Measurements from ENCODE around the gene RP2.

The RP2 gene

DNA sequence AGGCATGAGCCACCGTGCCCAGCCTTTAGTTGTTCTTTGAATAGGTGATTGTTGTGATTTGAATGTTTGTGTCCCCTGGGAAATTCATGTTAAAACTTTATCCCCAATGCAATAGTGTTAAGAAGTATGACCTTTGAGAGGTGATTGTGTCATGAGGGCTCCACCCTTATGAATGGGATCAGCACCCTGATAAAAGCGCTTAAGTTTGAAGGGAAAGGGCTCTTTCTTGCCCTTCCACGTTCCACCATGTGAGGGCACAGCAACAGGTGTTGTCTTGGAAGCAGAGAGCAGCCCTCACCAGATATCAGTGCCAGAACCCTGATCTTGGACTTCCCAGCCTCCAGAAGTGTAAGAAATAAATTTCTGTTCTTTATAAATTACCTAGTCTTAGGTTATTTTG, 33.7 kb upstream of the RP2 start:
- peak; percentile 26 for DNase-seq (ENCODE audit: low read depth)
- TF ChIP-seq, protein P1, sequence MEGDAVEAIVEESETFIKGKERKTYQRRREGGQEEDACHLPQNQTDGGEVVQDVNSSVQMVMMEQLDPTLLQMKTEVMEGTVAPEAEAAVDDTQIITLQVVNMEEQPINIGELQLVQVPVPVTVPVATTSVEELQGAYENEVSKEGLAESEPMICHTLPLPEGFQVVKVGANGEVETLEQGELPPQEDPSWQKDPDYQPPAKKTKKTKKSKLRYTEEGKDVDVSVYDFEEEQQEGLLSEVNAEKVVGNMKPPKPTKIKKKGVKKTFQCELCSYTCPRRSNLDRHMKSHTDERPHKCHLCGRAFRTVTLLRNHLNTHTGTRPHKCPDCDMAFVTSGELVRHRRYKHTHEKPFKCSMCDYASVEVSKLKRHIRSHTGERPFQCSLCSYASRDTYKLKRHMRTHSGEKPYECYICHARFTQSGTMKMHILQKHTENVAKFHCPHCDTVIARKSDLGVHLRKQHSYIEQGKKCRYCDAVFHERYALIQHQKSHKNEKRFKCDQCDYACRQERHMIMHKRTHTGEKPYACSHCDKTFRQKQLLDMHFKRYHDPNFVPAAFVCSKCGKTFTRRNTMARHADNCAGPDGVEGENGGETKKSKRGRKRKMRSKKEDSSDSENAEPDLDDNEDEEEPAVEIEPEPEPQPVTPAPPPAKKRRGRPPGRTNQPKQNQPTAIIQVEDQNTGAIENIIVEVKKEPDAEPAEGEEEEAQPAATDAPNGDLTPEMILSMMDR (IDR thresholded peaks at IDR 0.05; ENCODE audit: insufficient read depth, low read depth, low read length, missing control alignments), result peak; percentile 27

DNA sequence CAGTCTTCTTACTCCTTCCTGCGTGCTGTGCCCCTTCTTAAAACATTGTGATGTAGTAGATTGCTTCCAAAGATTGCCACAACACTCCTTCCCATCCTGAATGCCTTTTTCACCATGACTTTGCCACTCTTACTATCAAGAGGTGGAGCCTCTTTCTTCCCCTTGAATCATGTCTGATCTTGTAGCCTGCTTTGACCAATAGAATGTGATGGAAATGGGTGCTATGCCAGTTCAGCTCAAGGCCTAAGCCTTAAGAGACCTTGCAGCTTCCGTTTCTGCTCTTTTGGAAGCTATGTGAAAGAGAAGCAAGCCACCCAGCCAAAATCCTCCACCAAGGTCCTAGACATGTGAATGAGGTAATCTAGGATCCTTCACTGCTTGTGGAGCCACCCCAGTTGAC, 31.6 kb upstream of the RP2 start:
- TF ChIP-seq, protein P1 (IDR thresholded peaks at IDR 0.05; ENCODE audit: insufficient read depth, low read depth, low read length, missing control alignments), result no peak
- DNase-seq (ENCODE audit: low read depth), result peak; percentile 34
- H3K4me3 ChIP-seq (ENCODE audit: low read length), result no peak overlapping the region

More for the DNA sequence above, 33.7 kb upstream of the RP2 start:
- no peak overlapping the region for H3K4me3 ChIP-seq (ENCODE audit: low read length)

DNA sequence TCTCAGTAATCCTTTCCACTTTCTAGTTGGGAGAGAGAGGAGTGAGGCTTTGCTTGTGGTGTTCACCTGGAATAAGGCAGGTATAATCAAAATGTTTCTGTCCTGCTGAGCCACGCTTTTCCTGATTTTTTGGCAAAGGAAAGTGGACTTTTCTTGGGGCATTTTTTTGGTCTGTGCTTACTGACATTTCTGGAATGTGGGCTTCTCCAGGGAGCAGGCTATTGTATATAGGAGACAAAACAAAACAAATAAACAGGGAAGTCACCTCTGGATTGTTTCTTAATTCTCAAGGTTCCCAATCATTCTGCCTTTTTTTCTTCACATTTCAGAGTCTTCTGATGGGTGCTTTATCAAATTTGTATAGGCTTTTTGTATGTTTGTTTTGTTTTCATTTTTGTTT, 25.7 kb upstream of the RP2 start:
- TF ChIP-seq, protein P1 (IDR thresholded peaks at IDR 0.05; ENCODE audit: insufficient read depth, low read depth, low read length, missing control alignments), result no peak
- DNase-seq (ENCODE audit: low read depth), result no peak
- H3K4me3 ChIP-seq (ENCODE audit: low read length), result no peak overlapping the region

DNA sequence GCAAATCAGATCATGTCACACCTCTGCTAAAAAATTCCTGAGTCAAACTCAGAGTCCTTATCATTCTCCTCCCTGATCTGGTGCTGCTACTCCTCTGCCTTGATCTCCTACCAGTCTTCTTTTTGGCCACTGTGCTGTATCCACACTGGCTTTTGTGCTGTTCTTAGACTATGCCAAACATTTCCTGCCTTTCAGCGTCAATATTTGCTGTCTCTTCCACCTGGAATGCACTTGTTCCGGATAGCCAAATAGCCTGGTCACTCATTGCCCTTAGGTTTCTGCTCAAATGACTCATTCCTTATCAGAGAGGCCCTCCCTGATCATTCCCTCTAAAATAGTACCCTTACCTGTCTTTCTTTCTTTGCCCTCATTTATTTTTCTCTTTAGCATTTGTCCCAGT, 24.4 kb upstream of the RP2 start:
- TF ChIP-seq, protein P1 (IDR thresholded peaks at IDR 0.05; ENCODE audit: insufficient read depth, low read depth, low read length, missing control alignments), result no peak
- H3K4me3 ChIP-seq (ENCODE audit: low read length), result no peak overlapping the region
- DNase-seq (ENCODE audit: low read depth), result peak; percentile 15

DNA sequence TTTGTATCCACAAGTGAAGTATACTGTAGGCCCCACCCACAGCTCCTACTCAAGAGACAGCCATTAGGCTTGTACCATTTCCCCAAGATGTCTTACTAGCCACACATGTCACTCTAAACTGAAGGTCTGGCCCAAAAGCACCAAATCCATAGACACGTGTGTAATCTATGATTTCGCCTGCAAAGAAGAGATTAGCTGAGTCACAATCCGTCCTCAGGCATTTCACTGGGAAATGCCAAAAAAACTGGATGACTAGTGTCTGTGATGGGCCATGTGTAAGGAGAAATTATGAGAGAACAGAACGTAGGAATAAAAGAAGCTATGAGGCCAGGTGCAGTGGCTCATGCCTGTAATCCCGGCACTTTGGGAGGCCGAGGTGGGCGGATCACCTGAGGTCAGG, 21.9 kb upstream of the RP2 start:
- TF ChIP-seq, protein P1 (IDR thresholded peaks at IDR 0.05; ENCODE audit: insufficient read depth, low read depth, low read length, missing control alignments), result no peak
- peak; percentile 30 for DNase-seq (ENCODE audit: low read depth)
- H3K4me3 ChIP-seq (ENCODE audit: low read length), result no peak overlapping the region

DNA sequence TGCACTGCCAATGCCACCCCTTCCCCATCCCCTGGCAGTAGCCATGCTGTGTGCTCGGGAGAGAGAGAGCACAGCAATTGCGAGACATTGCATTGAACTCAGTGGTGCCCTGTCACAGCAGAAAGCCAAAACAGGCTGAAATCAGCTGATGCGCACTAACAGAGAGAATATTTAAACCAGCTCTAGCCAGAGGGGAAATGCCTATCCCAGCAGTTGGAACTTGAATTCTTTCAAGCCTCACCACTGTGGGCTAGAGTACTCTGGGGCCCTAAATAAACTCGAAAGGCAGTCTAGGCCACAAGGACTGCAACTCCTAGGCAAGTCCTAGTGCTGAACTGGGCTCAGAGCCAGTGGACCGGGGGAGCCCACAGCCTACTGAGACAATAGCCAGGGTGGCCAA, 17.7 kb upstream of the RP2 start:
- TF ChIP-seq, protein P1 (IDR thresholded peaks at IDR 0.05; ENCODE audit: insufficient read depth, low read depth, low read length, missing control alignments), result no peak
- H3K4me3 ChIP-seq (ENCODE audit: low read length), result no peak overlapping the region
- peak; percentile 23 for DNase-seq (ENCODE audit: low read depth)

DNA sequence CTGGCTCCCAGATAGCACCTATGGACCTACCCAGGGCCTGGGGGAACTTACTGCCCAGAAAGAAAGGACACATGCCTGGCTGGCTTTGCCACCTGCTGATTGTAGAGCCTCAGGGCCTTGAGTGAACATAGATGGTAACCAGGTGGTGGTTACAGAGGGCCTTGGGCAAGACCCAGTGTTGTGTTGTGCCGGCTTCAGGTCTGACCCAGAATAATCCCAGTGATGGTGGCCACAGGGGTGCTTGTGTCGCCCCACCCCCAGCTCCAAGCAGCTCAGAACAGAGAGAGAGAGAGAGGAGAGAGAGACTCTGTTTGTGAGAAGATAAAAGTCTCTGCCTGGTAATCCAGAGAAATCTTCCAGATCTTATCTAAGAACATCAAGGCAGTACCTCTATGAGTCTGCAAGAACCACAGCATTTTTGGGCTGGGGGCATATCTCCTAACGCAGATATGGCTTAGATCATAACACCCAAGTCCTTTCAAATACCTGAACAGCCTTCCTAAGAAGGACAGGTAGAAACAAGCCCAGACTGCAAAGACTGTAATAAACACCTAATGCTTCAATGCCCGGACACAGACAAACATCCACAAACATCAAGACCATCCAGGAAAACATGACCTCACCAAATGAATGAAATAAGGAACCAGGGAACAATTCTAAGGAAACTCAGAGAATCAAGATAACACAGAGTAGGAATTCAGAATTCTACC, 16.3 kb upstream of the RP2 start:
- no peak overlapping the region for H3K4me3 ChIP-seq (ENCODE audit: low read length)
- peak; percentile 76 for DNase-seq (ENCODE audit: low read depth)
- TF ChIP-seq, protein P1 (IDR thresholded peaks at IDR 0.05; ENCODE audit: insufficient read depth, low read depth, low read length, missing control alignments), result no peak

Measured in epithelial cell of esophagus (primary cell).